Skin of body (tissue), 2 donors: ENCODE measurements around the gene FGD5. TPM values are rescaled to one million over a fixed set of nuclear protein-coding genes. Genes with fewer than 3 reads are reported as not detected.

ENCODE experiments used
- DNase-seq: peaks from one replicate; lab custom pipeline; 2025; lab: John Stamatoyannopoulos, UW
- total RNA-seq: library from RNA; depleted of rRNA; stranded (reverse); fragments of >200 nt; gene quantifications from one replicate; pipeline ENCODE4 v1.2.3, GENCODE V29; 2014

FGD5 gene
- total RNA-seq, 1 donor from 2014 or later, result 14.9 TPM

DNA sequence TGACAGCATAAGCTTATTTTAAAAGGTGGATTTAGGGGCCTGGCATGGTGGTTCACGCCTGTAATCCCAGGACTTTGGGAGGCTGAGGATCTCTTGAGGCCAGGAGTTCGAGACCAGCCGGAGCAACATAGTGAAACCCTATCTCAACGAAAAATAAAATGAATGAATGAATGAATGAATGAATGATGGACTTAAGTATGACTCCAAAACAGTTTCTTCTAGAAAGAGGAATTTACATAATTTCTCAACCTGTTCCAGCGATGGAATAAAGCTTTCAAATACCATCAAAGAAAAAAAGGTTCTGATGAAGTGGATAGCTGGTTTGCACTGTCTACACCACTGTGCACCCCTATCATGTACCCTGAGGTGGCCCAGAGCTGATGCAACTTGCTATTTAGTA, 108.5 kb downstream of the FGD5 start:
- DNase-seq, result no peak

DNA sequence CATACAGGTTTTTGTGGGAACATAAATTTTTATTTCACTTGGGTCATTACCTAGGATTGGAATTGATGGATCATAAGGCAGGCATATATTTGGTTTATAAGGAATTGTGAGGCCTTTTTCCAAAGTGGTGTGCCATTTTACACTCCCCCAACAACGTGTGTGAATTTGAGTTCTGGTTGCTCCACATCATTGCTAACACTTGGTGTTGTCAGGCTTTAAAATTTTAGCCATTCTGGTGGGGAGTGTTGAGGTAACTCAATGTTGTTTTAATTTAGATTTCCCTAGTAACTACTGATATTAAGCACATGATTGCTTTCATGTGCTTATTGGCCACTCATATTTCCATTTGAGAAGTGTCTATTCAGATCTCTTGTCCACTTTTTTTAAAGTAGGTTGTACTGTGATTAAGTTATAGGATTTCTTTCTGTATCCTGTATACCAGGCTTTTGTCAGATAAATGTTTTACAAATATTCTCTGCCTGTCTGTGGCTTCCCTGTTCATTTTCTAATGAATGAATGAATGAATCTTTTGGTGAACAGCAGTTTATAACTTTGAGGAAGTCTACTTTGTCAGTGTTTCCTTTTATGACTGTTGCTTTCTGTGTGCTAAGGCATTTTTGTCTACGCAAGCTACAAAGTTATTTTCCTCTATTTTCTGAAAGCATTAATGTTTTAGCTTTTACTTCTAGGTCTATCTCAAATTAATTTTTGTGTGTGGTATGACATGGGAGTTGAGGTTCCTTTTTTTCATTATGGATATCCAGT, 110.7 kb downstream of the FGD5 start:
- DNase-seq, result no peak

DNA sequence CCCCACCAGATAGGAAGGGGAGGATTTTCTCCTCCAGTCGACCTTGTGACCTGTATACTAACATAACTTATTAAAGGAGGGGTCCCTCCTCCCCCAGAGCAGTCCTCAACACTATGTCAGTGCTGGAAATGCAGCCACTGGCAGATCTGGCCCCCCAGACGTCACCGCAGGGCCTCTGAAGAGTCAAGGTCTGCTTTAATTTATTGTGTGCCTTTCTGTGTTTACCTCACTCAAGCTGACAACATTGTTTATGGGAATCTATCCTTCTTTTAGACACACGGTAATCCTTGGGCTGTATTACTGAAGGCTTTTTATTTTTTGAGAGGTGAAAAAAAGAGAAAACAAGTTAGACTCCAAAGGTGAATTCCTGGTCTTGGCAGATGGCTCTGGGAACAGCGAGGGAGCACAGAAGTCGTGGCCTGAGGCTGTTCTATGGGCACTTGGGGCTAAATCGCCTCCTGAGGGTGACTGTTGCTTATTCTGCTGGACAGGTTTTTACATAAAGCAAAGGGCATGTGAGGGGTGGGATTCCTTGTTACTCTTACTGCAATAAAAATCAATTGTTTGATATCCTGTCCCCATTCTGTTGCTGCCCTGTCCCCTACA, 115.2 kb downstream of the FGD5 start:
- DNase-seq, result no peak

DNA sequence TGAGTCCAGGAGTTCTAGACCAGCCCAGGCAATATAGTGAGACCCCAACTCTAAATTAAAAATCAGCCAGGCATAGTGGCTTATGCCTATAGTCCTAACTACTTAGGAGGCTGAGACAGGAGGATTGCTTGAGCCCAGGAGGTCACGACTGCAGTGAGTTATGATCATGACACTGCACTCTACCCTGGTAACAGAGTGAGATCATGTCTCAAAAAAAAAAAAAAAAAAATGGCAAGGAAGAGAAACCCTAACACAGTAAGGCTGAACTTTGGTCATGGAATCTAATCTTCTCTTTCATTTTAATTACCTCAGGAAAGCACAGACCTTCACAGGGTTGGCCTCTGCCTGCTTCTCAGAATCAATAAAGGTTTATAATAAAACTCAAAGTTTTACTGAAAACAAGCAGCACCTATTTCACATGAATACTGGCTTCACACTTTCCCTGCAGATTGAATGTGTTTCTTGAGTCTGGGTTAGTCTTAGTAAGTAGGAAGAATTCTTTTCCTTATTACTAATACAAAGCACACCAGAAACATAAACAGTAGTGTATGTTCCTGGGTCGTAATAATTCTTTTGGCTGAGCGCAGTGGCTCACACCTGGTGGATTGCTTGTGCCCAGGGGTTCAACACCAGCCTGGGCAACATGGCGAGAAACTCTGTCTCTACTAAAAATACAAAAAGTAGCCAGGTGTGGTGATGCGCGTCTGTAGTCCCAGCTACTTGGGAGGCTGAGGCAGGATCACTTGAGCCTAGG, 117.0 kb downstream of the FGD5 start:
- DNase-seq, result no peak

DNA sequence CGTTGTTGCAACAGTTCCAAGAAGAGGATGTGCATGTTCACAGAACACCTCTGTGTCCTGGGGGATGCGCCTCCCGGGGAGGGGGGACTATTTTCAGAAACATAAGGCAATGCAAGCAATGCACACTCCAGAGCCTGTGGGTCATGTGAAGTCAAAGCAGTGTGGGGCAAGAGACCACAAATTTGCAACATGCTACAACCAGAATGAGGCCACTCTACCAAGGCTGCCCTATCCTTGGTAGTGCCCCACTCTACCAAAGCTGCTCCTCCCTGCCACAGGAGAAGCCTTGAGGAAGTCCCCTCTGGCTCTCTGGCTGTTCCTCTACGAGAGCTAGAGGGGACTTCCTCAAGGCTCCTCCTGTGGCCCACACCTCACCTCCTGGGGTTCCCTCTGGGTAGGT, 120.2 kb downstream of the FGD5 start:
- DNase-seq, result no peak

DNA sequence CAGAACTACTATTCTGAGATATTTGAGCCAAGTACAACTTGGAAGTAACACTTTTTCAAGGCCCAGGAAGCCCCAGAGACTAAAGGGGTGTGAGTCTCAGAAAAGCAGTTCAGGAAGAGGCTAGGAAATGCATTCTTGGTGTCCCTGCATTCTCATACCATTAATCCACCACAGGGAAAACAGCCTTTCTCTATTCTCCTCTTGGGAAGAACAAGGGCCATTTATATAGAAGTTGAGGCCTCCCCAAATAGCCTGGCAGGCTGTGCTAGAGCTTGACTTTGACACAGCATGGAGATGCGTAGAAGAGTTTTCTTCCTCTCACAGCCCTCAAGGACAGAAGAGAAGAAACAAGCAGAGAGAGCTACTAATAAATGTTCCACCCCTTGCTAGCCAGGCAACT, 123.1 kb downstream of the FGD5 start:
- no peak for DNase-seq

DNA sequence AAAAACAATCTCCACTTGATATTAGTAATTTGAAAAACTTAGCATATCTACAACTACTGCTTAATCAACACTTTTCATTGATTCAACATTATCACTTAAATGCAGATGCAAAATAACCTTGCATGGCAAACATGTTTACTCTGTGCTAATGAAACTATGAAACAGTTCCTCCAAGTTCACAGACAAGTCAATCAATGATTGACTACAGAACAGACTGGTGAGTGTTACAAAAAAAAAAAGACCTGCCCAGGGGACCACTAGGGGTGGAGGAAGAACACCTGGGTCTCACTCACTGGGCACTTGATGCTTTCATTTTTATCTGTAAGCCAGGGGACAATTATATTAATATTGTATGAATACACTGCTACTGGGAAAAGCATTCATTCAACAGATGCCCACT, 124.3 kb downstream of the FGD5 start:
- DNase-seq, result no peak

DNA sequence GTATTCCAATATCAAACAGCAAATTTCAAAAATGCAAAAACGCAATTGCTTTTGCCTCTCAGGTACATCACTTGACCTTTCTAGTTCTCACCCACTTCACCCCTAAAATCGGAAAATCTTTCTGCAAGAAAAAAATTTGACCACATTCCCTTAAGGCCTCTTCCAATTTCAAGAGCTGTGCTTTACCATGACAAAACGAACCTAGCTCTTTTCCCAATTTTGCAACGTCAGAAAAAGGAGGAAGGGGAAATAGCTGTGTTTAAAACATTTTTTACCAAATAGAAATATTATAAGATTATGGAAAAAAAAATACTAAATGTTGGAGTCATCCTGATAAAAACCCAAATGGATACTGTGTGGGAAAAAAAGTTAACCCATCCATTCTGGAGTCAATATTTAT, 127.5 kb downstream of the FGD5 start:
- DNase-seq, result no peak

DNA sequence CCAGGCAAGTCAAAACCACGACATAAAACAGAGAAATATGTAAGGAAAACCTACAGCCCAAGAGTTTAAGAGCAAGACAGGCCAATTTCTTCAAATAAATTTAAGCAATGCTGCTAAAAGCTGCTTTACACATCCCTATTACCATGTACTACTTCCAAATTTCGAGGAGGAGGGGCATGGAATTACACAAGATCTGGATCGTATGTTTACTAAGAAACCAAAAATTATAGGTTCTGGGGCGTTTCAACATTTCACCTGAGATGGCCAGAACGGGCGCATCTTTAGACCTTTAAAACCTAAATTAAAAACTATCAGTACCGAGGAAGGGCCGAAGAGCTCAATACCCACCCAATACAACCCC, 128.0 kb downstream of the FGD5 start:
- no peak for DNase-seq

DNA sequence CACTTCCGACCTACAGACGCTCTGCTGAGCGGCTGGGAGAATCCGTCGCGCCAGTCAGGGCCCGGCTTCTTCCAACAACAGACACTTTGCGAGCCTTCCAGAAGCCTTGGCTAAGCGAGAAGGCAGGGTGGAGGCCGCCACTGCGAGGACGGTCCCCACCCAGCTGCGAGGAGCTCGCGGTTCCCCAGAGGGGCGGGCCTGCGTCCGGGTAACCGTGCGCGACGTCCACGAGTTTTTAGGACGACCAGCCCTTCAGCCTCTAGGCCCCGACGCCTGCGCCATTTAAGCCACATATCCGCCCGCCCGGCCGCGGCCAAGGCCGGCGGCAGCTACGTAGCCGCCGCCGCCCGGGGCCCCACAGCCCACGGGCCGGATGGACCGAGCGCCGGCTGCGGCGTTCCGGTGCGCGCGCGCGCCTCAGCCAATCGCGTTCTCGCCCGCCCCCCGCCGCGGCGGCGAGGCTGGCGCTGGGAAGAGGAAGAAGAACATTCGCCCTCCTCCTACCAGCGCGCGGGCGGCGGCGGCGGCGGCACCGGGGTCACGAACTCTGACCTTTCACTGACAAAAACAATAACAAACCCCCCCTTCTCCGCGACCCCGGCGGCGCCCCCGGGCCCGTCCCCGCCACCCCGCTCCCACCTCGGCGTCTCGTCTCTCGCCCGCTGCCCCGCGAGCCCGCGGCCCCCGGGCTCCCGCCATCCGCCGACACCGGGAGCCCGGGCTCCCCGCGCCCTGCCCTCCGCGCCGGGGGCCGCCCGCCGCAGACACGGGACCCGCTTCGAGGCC, 128.5 kb downstream of the FGD5 start, which contains the start of gene NR2C2:
TSS of gene NR2C2 (plus strand) at position 484 of the 786 bp plus-strand sequence. CDS start 56,332 bp downstream, outside the sequence.
- DNase-seq, result peak; percentile 64

DNA sequence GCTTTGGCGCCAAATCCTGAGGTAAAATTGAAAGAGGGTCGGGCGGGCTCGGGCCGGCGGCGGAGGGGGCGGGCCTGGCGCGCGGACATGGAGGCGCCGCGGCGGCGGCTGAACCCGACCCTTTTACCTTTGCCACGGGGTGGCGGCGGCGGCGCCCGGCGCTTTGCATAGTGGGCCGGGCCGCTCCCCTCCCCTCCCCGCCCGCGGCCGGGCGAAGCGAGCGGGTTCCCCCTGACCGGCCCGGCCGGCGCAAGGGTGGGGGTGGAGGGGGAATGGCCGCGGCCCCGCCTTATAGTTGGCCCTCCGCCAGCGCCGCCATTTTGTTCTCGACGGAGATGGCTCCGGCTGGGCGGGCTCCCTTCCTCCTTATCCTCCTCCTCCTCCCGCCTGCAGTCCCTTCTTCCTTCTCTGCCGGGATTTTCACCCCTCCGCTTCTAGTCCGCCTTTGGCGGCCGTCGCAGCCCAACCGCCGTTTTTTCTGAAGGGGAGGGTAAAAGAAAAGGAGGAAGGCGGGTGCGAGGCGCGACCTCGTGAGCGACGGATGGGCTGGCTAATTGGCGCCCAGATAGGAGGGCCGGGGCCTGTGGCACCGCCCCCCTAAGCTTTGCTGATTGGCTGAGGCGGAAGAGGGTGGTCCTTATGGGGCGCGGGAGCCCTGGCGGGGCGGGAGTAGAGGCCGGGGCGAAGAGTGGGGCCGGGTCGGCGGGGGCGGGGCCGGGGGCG, 129.3 kb downstream of the FGD5 start:
- DNase-seq, result peak; percentile 95

DNA sequence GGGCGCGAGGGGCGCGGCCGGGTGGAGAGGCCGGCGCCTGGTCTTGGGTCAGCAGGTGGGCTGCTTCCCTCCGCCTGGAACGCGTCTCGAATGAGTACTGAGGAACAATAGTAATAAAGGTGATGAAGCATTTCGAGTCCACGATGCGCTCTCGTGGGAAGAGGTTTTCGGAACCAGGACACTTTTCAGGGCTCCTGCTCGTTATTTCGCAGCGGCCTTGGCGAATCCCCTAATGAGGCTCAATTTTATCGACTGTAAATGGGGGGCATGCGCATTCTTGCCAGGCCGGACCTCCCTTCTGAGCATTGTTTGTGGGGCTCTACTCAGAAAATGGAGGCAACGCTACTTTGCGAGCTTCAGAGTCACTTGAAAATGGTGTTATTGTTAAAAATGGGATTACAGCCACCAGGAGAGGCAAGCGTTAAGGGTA, 129.9 kb downstream of the FGD5 start:
- no peak for DNase-seq

DNA sequence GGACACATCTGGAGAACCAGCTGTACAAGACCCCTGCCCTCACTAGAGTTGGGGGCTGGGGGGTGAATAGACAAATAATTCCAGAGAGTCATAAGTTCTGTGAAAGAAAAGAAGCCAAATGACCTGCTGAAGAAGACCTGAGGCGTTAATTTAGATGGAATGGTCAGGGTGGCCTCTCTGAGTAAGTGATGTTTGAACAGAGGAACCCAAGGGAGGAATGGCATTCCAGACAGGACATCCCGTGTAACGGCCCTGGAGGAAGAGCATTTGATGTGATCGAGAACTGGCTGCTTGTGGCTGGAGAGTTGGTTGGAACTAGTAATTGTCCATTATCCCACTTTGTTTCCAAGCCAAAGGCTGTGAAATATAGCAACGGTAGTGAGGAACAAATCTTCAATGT, 130.4 kb downstream of the FGD5 start:
- DNase-seq, result no peak

DNA sequence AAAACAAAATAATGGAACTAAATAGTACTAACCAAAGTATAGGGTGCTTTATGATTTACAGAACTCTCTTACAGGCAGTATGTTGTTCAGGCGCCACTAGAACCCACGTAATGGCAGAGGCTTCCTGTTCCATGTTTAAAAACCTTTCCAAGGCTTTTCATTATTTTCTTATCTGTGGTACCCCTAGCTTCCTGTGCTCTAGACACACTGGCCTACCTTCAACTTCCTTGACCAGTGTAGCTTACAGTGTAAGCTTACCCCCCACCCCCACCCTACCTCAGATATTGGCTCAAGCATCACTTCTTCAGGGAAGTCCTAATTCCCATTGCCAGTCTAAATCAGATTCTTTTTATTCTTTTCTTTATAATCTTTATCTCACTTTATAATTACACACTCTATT, 131.5 kb downstream of the FGD5 start:
- DNase-seq, result no peak

DNA sequence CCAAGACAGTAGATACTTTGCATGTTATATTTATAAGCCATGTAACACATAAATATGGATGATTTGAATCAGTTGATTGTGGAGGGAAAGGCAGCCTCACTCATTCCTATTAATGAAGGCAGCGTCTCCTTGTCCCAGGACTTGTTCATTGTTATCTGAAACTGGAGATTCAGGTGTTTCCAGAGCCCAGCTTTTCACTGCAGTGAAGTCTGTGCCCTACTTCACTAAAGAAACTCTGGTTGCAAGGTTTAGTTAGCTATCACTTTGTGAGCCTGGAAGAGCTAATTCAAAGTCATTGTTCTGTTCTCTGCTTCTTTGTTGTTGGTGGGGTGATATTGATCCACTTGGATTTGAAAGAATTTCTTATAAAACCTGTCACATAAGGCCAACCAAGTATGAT, 138.4 kb downstream of the FGD5 start:
- no peak for DNase-seq

DNA sequence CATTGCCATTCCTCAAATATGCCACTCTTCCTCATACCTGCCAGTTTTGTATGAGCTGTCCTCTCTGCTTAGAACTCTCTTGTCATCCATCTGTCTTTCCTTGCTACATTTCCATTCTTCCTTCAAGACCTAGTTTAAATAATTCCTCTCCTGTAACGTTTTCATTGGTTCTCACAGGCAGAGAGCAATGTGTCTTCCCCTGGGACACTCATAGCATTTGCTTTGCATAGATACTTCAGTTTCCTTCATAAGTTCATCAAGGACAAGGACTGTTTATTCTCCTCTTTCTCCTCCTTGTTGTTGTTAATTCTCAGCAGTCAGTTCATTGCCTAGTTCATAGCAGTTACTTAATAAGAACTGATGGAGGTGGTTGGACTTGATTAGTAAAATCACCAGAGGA, 139.2 kb downstream of the FGD5 start:
- DNase-seq, result no peak

DNA sequence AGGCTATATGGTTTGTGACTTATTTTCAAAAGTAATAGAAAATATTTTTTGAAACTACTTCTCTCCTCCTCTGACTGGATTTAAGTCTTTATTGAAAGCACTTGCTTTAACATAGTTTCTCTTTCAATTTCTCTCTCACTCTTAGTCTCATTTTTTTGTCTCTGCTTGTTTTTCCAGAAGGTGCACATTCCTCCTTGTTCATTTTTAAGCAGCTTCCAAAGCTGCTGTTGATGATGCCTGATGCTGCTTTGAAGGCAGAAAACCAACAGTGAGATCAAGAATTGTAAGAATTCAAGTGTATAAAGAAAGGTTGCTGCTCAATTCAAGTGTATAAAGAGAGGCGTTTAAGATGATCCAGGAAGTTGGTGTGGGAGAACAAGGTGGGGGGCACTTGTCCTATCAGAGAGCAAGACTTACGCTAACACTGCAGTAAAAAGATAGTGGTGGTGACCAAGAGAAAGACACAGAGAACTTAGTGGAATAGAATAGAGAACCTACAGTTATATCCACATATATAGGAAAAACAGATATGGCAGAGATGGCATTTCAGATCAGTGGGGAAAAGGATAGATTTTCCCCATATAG, 140.7 kb downstream of the FGD5 start:
- DNase-seq, result no peak

DNA sequence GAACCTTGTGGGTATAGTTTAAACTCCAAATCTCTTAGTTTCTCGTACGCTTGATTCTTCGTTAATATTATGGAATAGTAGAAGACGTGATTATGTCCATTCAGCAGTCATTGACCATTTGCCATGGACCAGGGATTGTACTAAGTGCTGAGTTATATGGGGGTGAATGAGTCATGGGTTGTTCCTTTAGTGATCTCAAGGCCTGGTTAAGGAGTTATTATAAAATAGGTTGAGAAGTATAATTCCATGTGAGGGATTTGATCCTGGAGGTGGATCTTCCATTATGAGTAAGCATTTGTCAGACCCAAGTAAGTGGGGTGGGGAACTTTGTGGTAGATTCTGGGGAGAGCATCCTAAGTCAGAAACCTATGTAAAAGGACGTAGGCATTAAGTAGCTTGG, 144.0 kb downstream of the FGD5 start:
- DNase-seq, result no peak

DNA sequence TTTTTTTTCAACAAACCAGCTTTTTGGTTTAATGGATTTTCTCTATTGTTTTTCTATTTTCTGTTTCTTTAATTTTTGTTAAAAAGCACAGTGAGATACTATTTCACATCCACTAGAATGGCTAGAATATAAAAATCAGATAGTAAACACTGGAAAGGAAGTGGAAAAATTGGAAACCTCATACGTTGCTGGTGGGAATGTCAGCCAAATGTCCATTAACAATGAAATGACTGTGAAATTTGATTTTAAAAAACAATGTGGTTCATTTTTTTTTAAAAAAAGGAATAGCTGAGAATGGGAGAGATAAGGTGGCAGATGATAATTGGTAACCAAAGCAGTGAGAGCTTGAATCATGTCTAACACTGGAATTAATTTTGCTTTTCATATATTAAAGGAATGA, 148.5 kb downstream of the FGD5 start:
- no peak for DNase-seq

DNA sequence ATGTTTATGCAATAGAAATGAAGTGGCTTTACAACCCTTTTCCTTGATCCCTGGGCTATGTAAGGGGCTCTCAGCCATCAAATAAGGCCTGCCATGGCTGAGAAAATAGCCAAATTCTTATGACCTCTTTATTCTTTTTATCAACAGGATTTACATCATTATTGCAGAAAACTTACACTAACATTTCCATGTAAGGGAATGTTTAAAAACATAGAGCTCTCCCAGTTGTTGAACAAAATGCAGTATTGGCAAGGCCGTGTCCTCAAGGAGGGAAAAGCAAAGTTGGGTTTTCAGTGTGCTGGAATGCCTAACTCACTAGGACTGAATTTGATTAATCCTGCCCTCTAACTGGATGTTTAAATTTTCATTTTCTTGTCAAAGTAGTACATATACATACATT, 150.9 kb downstream of the FGD5 start:
- no peak for DNase-seq

DNA sequence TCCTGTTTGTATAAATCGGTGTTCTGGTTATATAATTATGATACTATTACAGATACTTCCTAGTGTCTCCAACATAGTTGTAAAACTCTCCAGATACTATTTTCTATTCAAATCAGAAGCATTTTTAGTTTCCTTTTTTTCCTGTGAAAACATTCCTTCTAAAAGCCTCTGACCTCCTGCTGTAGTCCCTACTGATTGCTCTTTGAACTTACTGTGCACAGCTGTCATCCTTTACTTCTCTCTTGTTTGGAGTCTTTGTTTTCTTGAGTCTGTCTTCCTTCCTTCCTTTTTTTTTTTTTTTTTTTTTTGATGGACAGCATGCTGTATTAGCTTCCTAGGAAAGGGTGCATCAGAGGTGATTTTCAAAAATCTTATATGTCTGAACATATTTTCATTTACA, 157.6 kb downstream of the FGD5 start:
- DNase-seq, result no peak
